ENCODE measurements around the gene CDC42.
"Not testable (repeated sequence)": the region's sequence is repeated elsewhere in the genome, so short reads cannot be mapped to it uniquely, and the experiment has no call there.

GRCh38 chr1:22014575-22015206 is 37.8 kb upstream of the CDC42 start:
- TF ChIP-seq POLR2AphosphoS5 (IDR thresholded peaks at IDR 0.05); CTCF (IDR thresholded peaks at IDR 0.05 in 8 of 11, conservative IDR thresholded peaks at IDR 0.05 in 3 of 11): not testable (repeated sequence)

Data from spleen (tissue), 7 donors.